Astrocyte (in vitro differentiated cells and primary cell): ENCODE data around the gene IFI16. TPM values are rescaled to one million over a fixed set of nuclear protein-coding genes. Genes with fewer than 3 reads are reported as not detected.

Source experiments
- total RNA-seq: library from RNA; stranded (reverse); gene quantifications from 2 replicates; pipeline ENCODE4 v1.2.1, GENCODE V29; 2021

The IFI16 gene
- total RNA-seq, 1 donor from 2014 or later, result 109 TPM

Other genes starting within 250 kb of the IFI16 start
- gene OR6N1, start 237.7 kb upstream of the IFI16 start, total RNA-seq, result not detected in 2 replicates
- gene OR6N2, start 228.7 kb upstream of the IFI16 start, total RNA-seq, result not detected in 2 replicates
- gene MNDA, start 178.6 kb upstream of the IFI16 start, total RNA-seq, result not detected in 2 replicates
- not detected in 2 replicates for gene PYHIN1, start 78.4 kb upstream of the IFI16 start, total RNA-seq
- gene AIM2, start 66.9 kb downstream of the IFI16 start, total RNA-seq, result 1.3 and 1.5 TPM in 2 replicates
- gene CADM3, start 161.7 kb downstream of the IFI16 start, total RNA-seq, result 18.2 and 26.2 TPM in 2 replicates
- 0.67 and 1.00 TPM in 2 replicates for gene ACKR1, start 195.0 kb downstream of the IFI16 start, total RNA-seq